ENCODE measurements around the gene ADK.

DNA sequence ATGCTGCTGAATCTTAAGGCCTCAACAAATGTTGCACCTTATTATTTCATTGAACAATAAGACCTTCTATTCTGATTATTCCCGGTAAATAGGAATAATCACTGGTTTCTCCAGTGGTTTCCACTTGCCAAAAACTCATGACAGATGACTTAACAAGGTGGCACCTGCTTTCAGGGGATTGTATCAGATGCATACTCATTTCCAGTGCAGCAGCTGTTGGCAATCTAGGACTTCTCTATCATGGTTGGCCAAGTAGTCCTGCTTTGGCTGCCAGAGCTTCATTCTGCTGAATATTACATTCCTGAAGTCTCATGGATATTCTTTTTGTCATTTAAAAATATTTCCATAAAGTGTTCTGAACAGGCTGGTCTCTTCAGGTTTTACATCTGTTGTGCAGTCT is 193.3 kb downstream of the ADK start:
- TF ChIP-seq, protein P1, sequence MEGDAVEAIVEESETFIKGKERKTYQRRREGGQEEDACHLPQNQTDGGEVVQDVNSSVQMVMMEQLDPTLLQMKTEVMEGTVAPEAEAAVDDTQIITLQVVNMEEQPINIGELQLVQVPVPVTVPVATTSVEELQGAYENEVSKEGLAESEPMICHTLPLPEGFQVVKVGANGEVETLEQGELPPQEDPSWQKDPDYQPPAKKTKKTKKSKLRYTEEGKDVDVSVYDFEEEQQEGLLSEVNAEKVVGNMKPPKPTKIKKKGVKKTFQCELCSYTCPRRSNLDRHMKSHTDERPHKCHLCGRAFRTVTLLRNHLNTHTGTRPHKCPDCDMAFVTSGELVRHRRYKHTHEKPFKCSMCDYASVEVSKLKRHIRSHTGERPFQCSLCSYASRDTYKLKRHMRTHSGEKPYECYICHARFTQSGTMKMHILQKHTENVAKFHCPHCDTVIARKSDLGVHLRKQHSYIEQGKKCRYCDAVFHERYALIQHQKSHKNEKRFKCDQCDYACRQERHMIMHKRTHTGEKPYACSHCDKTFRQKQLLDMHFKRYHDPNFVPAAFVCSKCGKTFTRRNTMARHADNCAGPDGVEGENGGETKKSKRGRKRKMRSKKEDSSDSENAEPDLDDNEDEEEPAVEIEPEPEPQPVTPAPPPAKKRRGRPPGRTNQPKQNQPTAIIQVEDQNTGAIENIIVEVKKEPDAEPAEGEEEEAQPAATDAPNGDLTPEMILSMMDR (IDR thresholded peaks at IDR 0.05; ENCODE audit: insufficient read depth, low read length), result no peak
- no peak for TF ChIP-seq POLR2AphosphoS5 (IDR thresholded peaks at IDR 0.05; ENCODE audit: low read depth)

Data from HL-60 (cell line).